Measurements from ENCODE around the gene FOXL3. TPM values are rescaled to one million over a fixed set of nuclear protein-coding genes. Genes with fewer than 3 reads are reported as not detected.

The FOXL3 gene
- total and polyA plus RNA-seq, 8 donors, result not detected

- Histone ChIP-seq H3K36me3 (peaks cover 66 to 100% (median 95%) of the 10 kb centered on the region in 4 donors), H3K4me1 (no peaks in the 10 kb centered on the region), H3K9me3 (peaks cover 0 to 12% (median 3%) of the 10 kb centered on the region in 4 donors), H3K27me3 (no peaks in the 10 kb centered on the region), H3K27ac (no peak overlapping the region), H3K4me3 (no peak overlapping the region)
- 93 to 97% (median 95%) methylated on average over 27 to 29 of the region's 29 CpGs for WGBS, 5 donors
- intact Hi-C loops (cut with DNase I; ENCODE audit: low total_unique reads), result no loop called here
- no peak for DNase-seq
- no peak for TF ChIP-seq EP300 (IDR thresholded peaks at IDR 0.05)
- TF ChIP-seq POLR2AphosphoS5 (IDR thresholded peaks at IDR 0.05), result no peak
- TF ChIP-seq POLR2A (IDR thresholded peaks at IDR 0.05), result no peak
- TF ChIP-seq CTCF (IDR thresholded peaks at IDR 0.05), result no peak
Observed at GRCh38 chr7:256981-257646, 32.9 kb upstream of the FOXL3 start.

GRCh38 chr7:257647-257992, 32.4 kb upstream of the FOXL3 start:
- TF ChIP-seq POLR2AphosphoS5 (IDR thresholded peaks at IDR 0.05) (no peak), POLR2A (IDR thresholded peaks at IDR 0.05) (no peak)
- DNase-seq, result no peak
- no peaks in the 10 kb centered on the region for H3K27me3 ChIP-seq
- peaks cover 61 to 98% (median 91%) of the 10 kb centered on the region in 4 donors for H3K36me3 ChIP-seq
- no peaks in the 10 kb centered on the region for H3K4me1 ChIP-seq
- H3K4me3 ChIP-seq, result no peak overlapping the region
- peaks cover 0 to 17% (median 7%) of the 10 kb centered on the region in 4 donors for H3K9me3 ChIP-seq
- H3K27ac ChIP-seq, result no peak overlapping the region
- intact Hi-C loops (cut with DNase I; ENCODE audit: low total_unique reads), result no loop called here
- 66 to 90% (median 85%) methylated on average over 3 to 5 of the region's 5 CpGs for WGBS, 5 donors

- H3K4me1 ChIP-seq, result no peaks in the 10 kb centered on the region
- 86 to 97% (median 94%) methylated on average over 29 to 31 of the region's 31 CpGs for WGBS, 5 donors
- peaks cover 54 to 87% (median 81%) of the 10 kb centered on the region in 4 donors for H3K36me3 ChIP-seq
- H3K9me3 ChIP-seq, result peaks cover 0 to 27% (median 11%) of the 10 kb centered on the region in 4 donors
- no peak for TF ChIP-seq EP300 (IDR thresholded peaks at IDR 0.05)
- TF ChIP-seq POLR2A (IDR thresholded peaks at IDR 0.05), result no peak
- no peak for TF ChIP-seq POLR2AphosphoS5 (IDR thresholded peaks at IDR 0.05)
- no peak for TF ChIP-seq CTCF (IDR thresholded peaks at IDR 0.05)
- no peak overlapping the region for H3K27ac ChIP-seq
- DNase-seq, result no peak
- H3K4me3 ChIP-seq, result no peak overlapping the region
- no peaks in the 10 kb centered on the region for H3K27me3 ChIP-seq
- intact Hi-C loops (cut with DNase I; ENCODE audit: low total_unique reads), result no loop called here
Observed at GRCh38 chr7:258476-259190, 31.3 kb upstream of the FOXL3 start.

GRCh38 chr7:259191-259505, 30.8 kb upstream of the FOXL3 start:
- no peak overlapping the region for H3K27ac ChIP-seq
- no peak overlapping the region for H3K4me3 ChIP-seq
- intact Hi-C loops (cut with DNase I; ENCODE audit: low total_unique reads), result no loop called here
- peaks cover 49 to 82% (median 75%) of the 10 kb centered on the region in 4 donors for H3K36me3 ChIP-seq
- WGBS, 5 donors, result 94 to 98% (median 96%) methylated on average over 15 of the region's 15 CpGs
- no peak for DNase-seq
- peaks cover 0 to 3% (median 1%) of the 10 kb centered on the region in 4 donors for H3K4me1 ChIP-seq
- TF ChIP-seq POLR2A (IDR thresholded peaks at IDR 0.05), result no peak
- TF ChIP-seq POLR2AphosphoS5 (IDR thresholded peaks at IDR 0.05), result no peak
- no peak for TF ChIP-seq EP300 (IDR thresholded peaks at IDR 0.05)
- TF ChIP-seq CTCF (IDR thresholded peaks at IDR 0.05), result no peak
- no peaks in the 10 kb centered on the region for H3K27me3 ChIP-seq
- peaks cover 0 to 30% (median 11%) of the 10 kb centered on the region in 4 donors for H3K9me3 ChIP-seq
